IPS-20b (cell line): ENCODE data around the gene IRX4.

Experiments used
- H3K27ac ChIP-seq: one replicate; pipeline ENCODE4 v1.5.1; 2013; ENCODE audit warnings: low read length
- H3K27me3 ChIP-seq: 2 replicates; pipeline ENCODE4 v1.6.1; 2013; ENCODE audit warnings: mild to moderate bottlenecking, low read length, inconsistent platforms; ENCODE audit not compliant: insufficient read depth
- H3K36me3 ChIP-seq: 2 replicates; pipeline ENCODE4 v1.6.1; 2013; ENCODE audit warnings: low read depth, mild to moderate bottlenecking, inconsistent platforms, low read length, moderate library complexity; ENCODE audit not compliant: insufficient read depth
- H3K4me1 ChIP-seq: 2 replicates; pipeline ENCODE4 v1.6.1; 2013; ENCODE audit warnings: mild to moderate bottlenecking, control low read depth, inconsistent platforms, low read length, moderate library complexity; ENCODE audit not compliant: insufficient read depth
- H3K4me3 ChIP-seq: 2 replicates; pipeline ENCODE4 v1.5.1; 2013; ENCODE audit warnings: mild to moderate bottlenecking, low read length, inconsistent platforms
- H3K9ac ChIP-seq: 2 replicates; pipeline ENCODE4 v1.6.1; 2013; ENCODE audit warnings: low read depth, mild to moderate bottlenecking, inconsistent platforms, low read length, moderate library complexity
- H3K9me3 ChIP-seq: 2 replicates; pipeline ENCODE4 v1.6.1; 2013; ENCODE audit warnings: mild to moderate bottlenecking, low read depth, low read length, inconsistent platforms; ENCODE audit not compliant: insufficient read depth

Gene IRX4

DNA sequence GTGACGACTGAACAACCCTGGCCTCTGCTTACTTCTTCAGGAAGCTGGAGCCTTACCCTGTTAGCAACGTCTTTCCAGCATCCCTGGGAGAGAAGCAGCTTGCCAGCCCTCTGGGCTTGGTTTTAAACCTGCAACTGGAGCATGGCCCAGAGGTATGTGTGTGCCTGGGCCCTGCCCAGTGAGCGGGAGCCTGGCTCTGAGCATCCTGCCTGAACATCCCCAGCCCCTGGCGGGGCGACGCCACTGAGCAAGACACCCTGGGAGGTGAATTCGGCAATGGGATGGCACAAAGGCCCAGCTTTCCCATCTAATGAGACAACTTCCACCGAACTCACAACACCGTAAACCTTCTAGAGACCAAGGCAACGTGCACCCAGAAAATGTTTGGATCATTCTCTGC is 23.6 kb downstream of the IRX4 start:
- Histone ChIP-seq H3K27me3 (peaks cover 13% of the 10 kb centered on the region), H3K4me3 (no peak overlapping the region)

GRCh38 chr5:1858436-1858835 is 24.3 kb downstream of the IRX4 start:
- Histone ChIP-seq H3K27me3 (peaks cover 17% of the 10 kb centered on the region), H3K4me3 (no peak overlapping the region), H3K9me3 (no peaks in the 10 kb centered on the region), H3K27ac (no peak overlapping the region), H3K9ac (no peak overlapping the region), H3K36me3 (no peaks in the 10 kb centered on the region), H3K4me1 (no peaks in the 10 kb centered on the region)

More for the DNA sequence above, 23.6 kb downstream of the IRX4 start:
- H3K36me3 ChIP-seq, result no peaks in the 10 kb centered on the region
- no peaks in the 10 kb centered on the region for H3K4me1 ChIP-seq
- H3K9me3 ChIP-seq, result no peaks in the 10 kb centered on the region
- H3K9ac ChIP-seq, result no peak overlapping the region
- H3K27ac ChIP-seq, result no peak overlapping the region

DNA sequence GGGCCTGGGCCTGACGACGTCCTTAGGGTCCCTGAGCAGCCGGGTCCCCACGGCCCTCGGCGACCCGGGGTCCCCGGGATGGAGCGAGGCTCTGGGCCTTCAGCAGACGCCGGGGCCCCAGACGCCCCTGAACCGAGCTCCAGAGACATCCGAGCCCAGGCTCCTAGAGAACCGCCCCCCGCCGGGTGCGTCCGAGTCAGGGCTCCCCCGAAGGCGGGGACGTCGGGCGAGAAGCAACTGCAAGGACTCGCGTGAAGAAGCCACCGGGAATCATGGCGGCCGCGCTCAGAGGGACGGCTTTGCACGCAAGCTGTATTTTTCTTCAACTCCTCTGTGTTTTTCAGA is 25.5 kb downstream of the IRX4 start:
- no peaks in the 10 kb centered on the region for H3K36me3 ChIP-seq
- no peaks in the 10 kb centered on the region for H3K9me3 ChIP-seq
- H3K27ac ChIP-seq, result no peak overlapping the region
- no peaks in the 10 kb centered on the region for H3K4me1 ChIP-seq
- H3K27me3 ChIP-seq, result peaks cover 29% of the 10 kb centered on the region
- no peak overlapping the region for H3K9ac ChIP-seq
- no peak overlapping the region for H3K4me3 ChIP-seq

GRCh38 chr5:1856596-1857255 is 26.0 kb downstream of the IRX4 start:
- H3K4me1 ChIP-seq, result peaks cover 2% of the 10 kb centered on the region; the same call in 1 of the 2 replicates
- H3K4me3 ChIP-seq, result no peak overlapping the region
- no peak overlapping the region for H3K27ac ChIP-seq
- H3K27me3 ChIP-seq, result peaks cover 33% of the 10 kb centered on the region
- H3K9me3 ChIP-seq, result no peaks in the 10 kb centered on the region
- H3K9ac ChIP-seq, result no peak overlapping the region
- H3K36me3 ChIP-seq, result no peaks in the 10 kb centered on the region

GRCh38 chr5:1855596-1855995 is 27.1 kb downstream of the IRX4 start:
- Histone ChIP-seq H3K27me3 (peaks cover 44% of the 10 kb centered on the region), H3K27ac (no peak overlapping the region), H3K36me3 (no peaks in the 10 kb centered on the region), H3K4me3 (no peak overlapping the region), H3K9me3 (no peaks in the 10 kb centered on the region), H3K4me1 (peaks cover 6% of the 10 kb centered on the region; the same call in 1 of the 2 replicates), H3K9ac (no peak overlapping the region)

GRCh38 chr5:1855075-1855474 is 27.6 kb downstream of the IRX4 start:
- H3K9me3 ChIP-seq, result no peaks in the 10 kb centered on the region
- peaks cover 7% of the 10 kb centered on the region; the same call in 1 of the 2 replicates for H3K4me1 ChIP-seq
- no peak overlapping the region for H3K4me3 ChIP-seq
- H3K9ac ChIP-seq, result no peak overlapping the region
- peaks cover 50% of the 10 kb centered on the region for H3K27me3 ChIP-seq
- H3K27ac ChIP-seq, result no peak overlapping the region
- H3K36me3 ChIP-seq, result no peaks in the 10 kb centered on the region

DNA sequence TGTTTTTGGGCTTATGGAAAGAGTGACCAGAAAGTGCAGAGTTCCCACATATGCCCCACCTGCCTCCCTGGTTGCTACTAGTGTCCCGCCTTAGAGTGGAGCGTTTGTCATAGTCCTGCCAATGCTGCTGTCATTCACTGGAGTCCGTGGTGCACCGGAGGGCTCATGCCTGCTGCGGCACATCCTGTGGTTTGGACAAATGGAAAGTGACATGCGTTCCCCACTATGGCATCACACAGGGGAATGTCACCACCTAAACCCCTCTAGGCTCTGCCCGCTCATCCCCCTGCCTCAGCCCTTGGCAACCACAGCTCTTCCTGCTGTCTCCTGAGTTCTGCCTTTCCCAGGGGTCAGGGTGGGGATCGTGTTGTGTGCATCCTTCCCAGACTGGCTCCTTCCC is 29.2 kb downstream of the IRX4 start:
- Histone ChIP-seq H3K27me3 (peaks cover 65% of the 10 kb centered on the region), H3K27ac (no peak overlapping the region), H3K4me3 (no peak overlapping the region), H3K4me1 (peaks cover 7% of the 10 kb centered on the region; the same call in 1 of the 2 replicates), H3K9ac (no peak overlapping the region), H3K36me3 (no peaks in the 10 kb centered on the region), H3K9me3 (no peaks in the 10 kb centered on the region)

GRCh38 chr5:1852324-1852947 is 30.3 kb downstream of the IRX4 start:
- H3K36me3 ChIP-seq, result no peaks in the 10 kb centered on the region
- H3K9ac ChIP-seq, result no peak overlapping the region
- peaks cover 75% of the 10 kb centered on the region for H3K27me3 ChIP-seq
- peaks cover 7% of the 10 kb centered on the region; the same call in 1 of the 2 replicates for H3K4me1 ChIP-seq
- H3K9me3 ChIP-seq, result no peaks in the 10 kb centered on the region
- H3K27ac ChIP-seq, result no peak overlapping the region
- H3K4me3 ChIP-seq, result no peak overlapping the region

- Histone ChIP-seq H3K36me3 (no peaks in the 10 kb centered on the region), H3K9me3 (no peaks in the 10 kb centered on the region), H3K4me1 (peaks cover 7% of the 10 kb centered on the region; the same call in 1 of the 2 replicates), H3K4me3 (peak overlapping the region; percentile 68), H3K9ac (0 out of 2 replicates have a peak overlapping the region, but pooled peaks have one; percentile 38), H3K27me3 (peaks cover 82% of the 10 kb centered on the region), H3K27ac (no peak overlapping the region)
Measured at GRCh38 chr5:1851290-1851934, 31.3 kb downstream of the IRX4 start.

DNA sequence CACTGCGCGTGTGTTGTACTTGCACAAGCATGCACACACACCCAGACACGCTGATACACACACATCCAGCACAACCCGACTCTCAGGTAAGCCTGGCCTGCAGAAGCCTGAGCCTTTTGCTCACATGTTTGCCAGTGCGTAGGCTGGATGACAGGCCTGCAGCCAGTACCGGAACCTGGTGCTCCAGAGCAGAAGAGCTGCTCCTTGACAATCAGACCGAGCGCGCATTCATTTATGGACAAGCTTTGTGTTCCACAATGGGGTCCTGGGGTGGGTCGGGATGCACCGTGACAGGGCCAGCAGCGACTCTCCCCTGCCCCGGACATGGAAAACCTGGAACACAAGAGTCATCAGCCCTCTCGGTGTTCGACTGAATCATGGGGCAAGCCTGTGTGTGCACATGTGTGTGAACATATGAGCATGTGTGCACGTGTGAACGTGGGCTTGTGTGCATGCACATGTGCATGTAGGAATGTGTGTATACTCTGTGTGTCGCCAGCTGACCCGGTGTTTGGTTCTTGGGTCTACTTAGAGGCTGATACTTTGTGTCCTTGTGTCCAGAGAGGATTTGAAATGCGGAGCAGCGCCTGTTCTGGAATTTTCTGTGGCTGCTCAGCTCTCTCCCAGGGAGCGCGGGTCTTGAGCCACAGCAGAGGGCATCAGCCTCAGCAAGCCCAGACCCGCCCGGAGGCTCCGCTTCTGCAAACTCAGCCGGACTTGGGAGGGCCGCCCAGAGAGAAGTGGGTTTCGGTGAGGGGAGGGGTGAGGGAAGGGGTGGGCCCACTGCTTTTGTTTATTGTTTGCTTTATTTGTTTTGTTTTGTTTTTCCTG is 32.2 kb downstream of the IRX4 start:
- H3K9ac ChIP-seq, result no peak overlapping the region
- no peaks in the 10 kb centered on the region for H3K36me3 ChIP-seq
- H3K9me3 ChIP-seq, result no peaks in the 10 kb centered on the region
- peaks cover 90% of the 10 kb centered on the region for H3K27me3 ChIP-seq
- peak overlapping the region; percentile 68; the same call in 1 of the 2 replicates for H3K4me3 ChIP-seq
- no peak overlapping the region for H3K27ac ChIP-seq
- H3K4me1 ChIP-seq, result peaks cover 7% of the 10 kb centered on the region; the same call in 1 of the 2 replicates

DNA sequence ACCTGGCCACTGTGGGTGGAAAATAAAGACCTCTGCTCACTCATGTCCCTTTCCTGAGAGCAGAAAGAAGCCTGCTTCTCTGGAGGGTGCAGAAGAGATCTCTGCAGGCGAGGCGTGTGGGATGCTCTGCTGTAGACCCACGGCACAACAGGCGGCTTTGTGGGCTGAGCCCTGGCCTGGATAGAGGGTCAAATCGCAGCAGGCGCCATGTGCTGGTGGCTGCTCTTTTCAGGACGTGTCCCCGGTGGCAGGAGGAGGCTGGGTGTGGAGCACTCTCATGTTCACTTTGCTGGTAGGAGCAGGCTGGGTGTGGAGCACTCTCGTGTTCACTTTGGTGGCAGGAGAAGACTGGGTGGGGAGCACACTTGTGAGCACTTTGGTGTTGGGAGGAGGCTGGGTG is 35.1 kb downstream of the IRX4 start:
- Histone ChIP-seq H3K9me3 (no peaks in the 10 kb centered on the region), H3K9ac (no peak overlapping the region), H3K27ac (no peak overlapping the region), H3K4me1 (peaks cover 7% of the 10 kb centered on the region; the same call in 1 of the 2 replicates), H3K36me3 (no peaks in the 10 kb centered on the region), H3K27me3 (peaks cover 74% of the 10 kb centered on the region), H3K4me3 (no peak overlapping the region)
